H1 (cell line): ENCODE measurements around the gene GMEB2. TPM values are rescaled to one million over a fixed set of nuclear protein-coding genes. Genes with fewer than 3 reads are reported as not detected.

Experiments
- CHD1 ChIP-seq: IDR thresholded peaks from 2 replicates; pipeline ENCODE4 v1.6.1; 2012; ENCODE audit warnings: low read depth, low read length, improper control_type of control experiment
- CHD7 ChIP-seq: fragments of 300-600 bp; sonication (generic); IDR thresholded peaks from 2 replicates; pipeline ENCODE4 v1.7.1; 2012; ENCODE audit warnings: low read length, moderate library complexity, mild to moderate bottlenecking, inconsistent platforms; ENCODE audit not compliant: insufficient replicate concordance
- EZH2 ChIP-seq: fragments of 200-600 bp; sonication (generic); IDR thresholded peaks from 2 replicates; pipeline ENCODE4 v1.7.1; 2012; ENCODE audit warnings: low read depth, mild to moderate bottlenecking, moderate library complexity, low read length, inconsistent platforms; ENCODE audit not compliant: severe bottlenecking
- GTF2F1 ChIP-seq: IDR thresholded peaks from 2 replicates; pipeline ENCODE4 v1.6.1; 2012; ENCODE audit warnings: low read depth, low read length, improper control_type of control experiment, borderline replicate concordance
- NANOG ChIP-seq: IDR thresholded peaks from 2 replicates; pipeline ENCODE4 v1.6.1; 2011; ENCODE audit warnings: low read length, low read depth, mild to moderate bottlenecking, inconsistent platforms; ENCODE audit not compliant: insufficient read depth, poor library complexity, severe bottlenecking
- POLR2A ChIP-seq, 2 experiments: IDR thresholded peaks; 1 replicate in 1 of 2; 2 replicates in 1 of 2; pipeline ENCODE4 v1.6.1; 2011; ENCODE audit warnings: low read depth in 2 of 2, low read length in 2 of 2, mild to moderate bottlenecking in 2 of 2; ENCODE audit errors: control extremely low read depth in 1 of 2
- RBBP5 ChIP-seq: IDR thresholded peaks from 2 replicates; pipeline ENCODE4 v1.7.1; 2012; ENCODE audit warnings: low read depth, mild to moderate bottlenecking, inconsistent platforms, low read length, moderate library complexity, borderline replicate concordance
- SIN3A ChIP-seq, 2 experiments: IDR thresholded peaks in 1 of 2; conservative IDR thresholded peaks in 1 of 2; 2 replicates each; pipeline ENCODE4 v1.6.1; 2011 to 2012; ENCODE audit warnings: low read length in 2 of 2, improper control_type of control experiment in 1 of 2, low read depth in 1 of 2, mild to moderate bottlenecking in 1 of 2
- TAF7 ChIP-seq: optimal IDR thresholded peaks from 2 replicates; pipeline ENCODE3; 2011; ENCODE audit warnings: low read depth, mild to moderate bottlenecking, inconsistent platforms, low read length, moderate library complexity, borderline replicate concordance
- TEAD4 ChIP-seq: IDR thresholded peaks from 2 replicates; pipeline ENCODE4 v1.6.1; 2012; ENCODE audit warnings: low read depth, low read length, inconsistent platforms, mixed read lengths
- polyA plus RNA-seq, 7 experiments: library from polyadenylated mRNA; depleted of rRNA in 3 of 7; stranded (reverse) in 5 of 7; unstranded in 2 of 7; fragments of >200 nt in 5 of 7; fragments of 200-250 nt in 2 of 7; gene quantifications; 1 replicate in 5 of 7; 2 replicates in 1 of 7; 4 replicates in 1 of 7; pipeline versions ENCODE4 v1.2.1 to v1.2.3, GENCODE V29; 2011 to 2013; ENCODE audit warnings: missing spikeins in 2 of 7, mixed read lengths in 2 of 7
- total RNA-seq: library from RNA; stranded (reverse); fragmentation: NEBNext Ultra II Directional; extraction: Animal tissue kit (Norgen Biotek cat#: 25700); gene quantifications from 2 replicates; pipeline ENCODE4 v1.2.1, GENCODE V29; 2021

The GMEB2 gene
- total and polyA plus RNA-seq, 2 of the 8 experiments (the other 6 are each of a cell fraction or from before 2014, with no cell fraction given): 12.9 to 14.2 TPM

GRCh38 chr20:63553251-63553932, 73.5 kb downstream of the GMEB2 start (continued):
- no peak for TF ChIP-seq CHD7
- TF ChIP-seq TAF7: no peak
- no peak for TF ChIP-seq RBBP5
- no peak for TF ChIP-seq TEAD4
- no peak for TF ChIP-seq GTF2F1
- TF ChIP-seq SIN3A (conservative IDR thresholded peaks at IDR 0.05 in 1 of 2, IDR thresholded peaks at IDR 0.05 in 1 of 2; ENCODE audit: low read depth in 1 of 2, low read length in 2 of 2): no peak; a peak in 1 of 4 replicates
- TF ChIP-seq EZH2: no peak
- TF ChIP-seq POLR2A (IDR thresholded peaks at IDR 0.05; ENCODE audit: control extremely low read depth in 1 of 2, low read depth in 2 of 2, low read length in 2 of 2): 0 out of 3 replicates have a peak, but pooled peaks of 1 of the 2 experiments have one; percentile 36
- TF ChIP-seq CHD1: no peak
- no peak for TF ChIP-seq NANOG
